ENCODE measurements around the gene RIGI.
"Not testable (repeated sequence)": the region's sequence is repeated elsewhere in the genome, so short reads cannot be mapped to it uniquely, and the experiment has no call there.

The RIGI gene

DNA sequence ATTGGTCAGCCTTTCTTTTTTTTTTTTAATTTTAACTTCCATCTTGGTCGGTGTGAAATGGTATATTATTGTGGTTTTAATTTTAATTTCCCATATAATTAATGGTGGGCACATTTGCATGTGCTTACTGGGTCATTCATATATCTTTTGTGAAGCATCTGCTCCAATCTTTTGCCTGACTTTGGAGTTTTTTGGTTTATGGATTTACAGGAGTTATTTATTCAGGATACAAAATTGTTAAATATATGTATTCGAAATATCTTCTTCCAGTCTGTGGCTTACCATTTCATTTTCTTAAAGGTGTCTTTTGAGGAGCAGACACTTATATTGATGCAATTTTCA lies 682 bp upstream of the RIGI start:
- DNase-seq (ENCODE audit: low read depth in 2 of 2), result no peak

DNA sequence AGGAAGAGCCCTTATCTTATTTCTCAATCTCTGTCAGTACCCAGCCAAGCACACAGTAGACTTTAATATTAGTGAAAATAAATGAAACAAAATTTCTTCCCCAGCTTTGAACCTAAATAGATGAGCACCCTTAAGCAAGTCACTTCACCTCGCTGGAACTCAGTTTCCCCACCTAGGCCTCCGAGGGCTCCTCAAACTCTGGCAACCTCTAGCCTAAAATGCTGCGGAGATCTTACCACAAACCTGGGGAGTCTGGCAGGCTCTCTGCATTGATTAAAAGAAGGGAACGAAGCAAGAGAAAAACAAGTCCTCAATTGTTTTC lies 326 bp downstream of the RIGI start:
- DNase-seq (ENCODE audit: low read depth in 2 of 2), result no peak

DNA sequence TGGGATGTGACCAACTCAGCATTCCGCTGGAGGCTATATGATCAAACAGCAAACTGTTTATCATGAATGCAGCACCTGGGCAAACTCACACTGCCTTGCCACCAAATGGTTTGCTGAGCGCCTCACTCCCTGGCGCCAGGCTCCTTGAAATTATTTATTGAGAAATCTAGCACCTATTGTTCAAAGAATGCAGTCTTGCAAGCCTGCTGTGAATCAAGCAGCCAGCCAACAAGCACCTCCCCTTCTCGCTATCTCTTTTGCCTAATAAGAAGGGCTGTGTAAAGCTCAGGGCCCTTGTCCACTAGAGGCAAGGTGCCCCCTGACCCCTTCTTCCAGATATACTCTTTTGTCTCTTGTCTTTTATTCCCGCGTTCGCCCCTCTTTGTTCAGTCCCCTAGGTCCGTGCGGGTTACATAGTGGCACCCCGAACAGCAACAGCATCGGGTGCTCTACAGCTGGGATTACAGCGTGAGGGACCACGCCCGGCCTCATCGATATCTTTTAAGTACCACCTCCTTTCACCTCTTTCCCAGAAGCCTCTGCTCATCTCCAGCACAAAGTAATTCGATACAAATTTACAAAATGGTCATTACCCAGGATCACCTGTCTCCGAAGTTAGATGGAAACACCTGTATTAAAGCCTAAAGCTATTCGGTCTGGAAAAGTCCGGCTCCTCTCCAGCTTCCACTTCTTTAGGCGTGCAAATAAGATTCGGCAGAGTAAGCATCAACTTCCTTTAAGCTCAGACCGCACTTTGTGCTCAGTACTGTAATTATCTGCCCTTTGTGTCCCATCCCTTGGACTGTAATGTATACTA lies 896 bp downstream of the RIGI start:
- DNase-seq (ENCODE audit: low read depth in 2 of 2), result peak in 1 of 2 donors; percentile 5

DNA sequence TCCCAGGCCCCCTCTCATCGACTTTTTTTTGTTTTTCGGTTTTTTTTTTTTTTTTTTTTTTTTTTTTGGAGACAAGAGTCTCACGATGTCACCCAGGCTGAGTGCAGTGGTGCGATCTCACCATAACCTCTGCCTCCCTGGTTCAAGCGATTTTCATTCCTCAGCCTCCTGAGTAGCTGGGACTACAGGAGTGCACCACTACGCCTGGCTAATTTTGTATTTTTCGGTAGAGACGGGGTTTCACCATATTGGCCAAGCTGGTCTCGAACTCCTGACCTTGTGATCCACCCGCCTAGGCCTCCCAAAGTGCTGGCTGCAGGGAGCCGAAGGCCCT lies 1.5 kb downstream of the RIGI start:
- not testable (repeated sequence) for DNase-seq (ENCODE audit: low read depth in 2 of 2)

DNA sequence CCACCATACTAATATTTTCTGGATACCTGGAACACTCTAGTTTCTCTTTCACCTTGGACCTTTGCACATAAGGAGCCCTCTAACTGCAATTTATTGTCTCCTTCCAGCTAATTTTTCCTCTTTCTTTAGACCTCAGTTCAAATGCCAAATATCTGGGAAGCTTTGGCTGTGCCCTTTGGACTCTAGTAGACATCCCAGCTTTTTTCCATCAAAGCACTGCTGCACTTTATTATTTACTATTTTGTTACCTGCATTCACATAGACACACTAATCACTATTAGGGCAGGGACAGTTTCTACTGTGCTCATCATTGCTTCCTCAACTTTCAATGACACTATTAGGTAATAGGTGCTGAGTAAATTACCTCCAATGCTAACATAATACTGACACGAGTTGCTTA lies 2.1 kb downstream of the RIGI start:
- DNase-seq (ENCODE audit: low read depth in 2 of 2), result no peak

DNA sequence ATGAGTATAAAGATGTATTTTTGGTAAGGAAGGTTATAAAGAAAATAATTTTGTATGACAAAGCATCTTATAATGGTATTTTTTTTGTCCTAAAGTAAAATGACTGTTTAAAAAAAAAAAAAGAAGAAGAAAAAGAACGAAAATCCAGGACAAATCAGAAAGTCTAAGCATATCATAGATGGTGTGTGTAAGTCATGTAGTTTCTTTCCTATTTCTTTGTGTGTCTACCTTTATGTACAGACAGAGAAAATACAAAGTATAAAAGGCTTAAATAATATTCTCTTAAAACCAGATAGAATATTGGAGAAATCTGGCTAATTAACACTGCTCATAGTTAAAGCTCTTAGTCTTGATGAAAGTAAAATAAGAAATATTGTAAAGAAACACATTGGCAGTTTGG lies 7.7 kb downstream of the RIGI start:
- no peak for DNase-seq (ENCODE audit: low read depth in 2 of 2)

DNA sequence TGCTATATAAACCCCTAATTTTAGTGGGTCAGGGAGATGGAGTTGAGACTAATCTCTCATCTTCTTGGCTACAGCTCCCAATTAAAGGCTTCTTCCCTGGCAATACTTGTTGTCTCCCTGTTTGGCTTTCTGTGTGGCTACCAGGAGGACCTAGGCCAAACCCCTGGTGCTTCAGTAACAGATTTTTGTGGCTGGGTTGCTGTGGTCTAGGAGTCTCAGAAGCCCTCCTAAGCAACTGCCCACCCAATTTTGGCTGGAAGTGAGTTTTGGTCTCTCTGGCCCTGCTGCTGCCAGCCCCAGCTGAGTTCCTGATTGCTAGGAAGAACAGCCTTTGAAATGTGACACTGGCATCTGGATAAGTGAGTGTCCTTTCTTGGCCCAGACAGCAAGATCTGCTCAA lies 9.8 kb downstream of the RIGI start:
- DNase-seq (ENCODE audit: low read depth in 2 of 2), result no peak

DNA sequence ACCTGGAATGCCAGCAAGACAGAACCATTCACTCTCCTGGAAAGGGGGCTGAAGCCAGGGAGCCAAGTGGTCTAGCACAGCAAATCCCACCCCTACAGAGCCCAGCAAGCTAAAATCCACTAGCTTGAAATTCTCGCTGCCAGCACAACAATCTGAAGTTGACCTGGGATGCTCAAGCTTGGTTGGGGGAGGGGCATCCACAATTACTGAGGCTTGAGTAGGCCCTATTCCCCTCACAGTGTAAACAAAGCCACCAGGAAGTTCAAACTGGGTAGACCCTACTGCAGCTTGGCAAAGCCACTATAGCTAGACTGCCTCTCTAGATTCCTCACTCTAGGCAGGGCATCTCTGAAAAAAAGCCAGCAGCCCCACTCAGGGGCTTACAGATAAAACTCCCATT lies 17.3 kb downstream of the RIGI start:
- no peak for DNase-seq (ENCODE audit: low read depth in 2 of 2)

DNA sequence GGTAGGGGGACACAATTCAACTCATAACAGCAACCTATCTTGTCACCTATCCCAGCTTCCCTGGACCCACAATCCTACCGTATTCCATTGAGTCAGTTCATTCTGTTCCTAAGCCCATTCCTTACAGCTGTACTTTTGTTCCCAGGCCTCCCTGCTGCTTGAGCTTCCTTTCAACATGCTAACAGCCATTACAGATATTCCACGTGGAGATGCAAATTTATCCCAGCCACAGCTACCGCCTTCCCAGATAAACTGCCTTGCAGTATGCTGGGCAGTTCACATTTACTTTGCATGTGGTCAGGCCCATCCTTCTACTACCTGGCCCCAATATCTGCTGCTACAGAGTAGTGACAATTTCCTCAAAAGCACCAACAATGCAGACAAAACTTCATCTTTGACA lies 23.0 kb downstream of the RIGI start:
- DNase-seq (ENCODE audit: low read depth in 2 of 2), result no peak

DNA sequence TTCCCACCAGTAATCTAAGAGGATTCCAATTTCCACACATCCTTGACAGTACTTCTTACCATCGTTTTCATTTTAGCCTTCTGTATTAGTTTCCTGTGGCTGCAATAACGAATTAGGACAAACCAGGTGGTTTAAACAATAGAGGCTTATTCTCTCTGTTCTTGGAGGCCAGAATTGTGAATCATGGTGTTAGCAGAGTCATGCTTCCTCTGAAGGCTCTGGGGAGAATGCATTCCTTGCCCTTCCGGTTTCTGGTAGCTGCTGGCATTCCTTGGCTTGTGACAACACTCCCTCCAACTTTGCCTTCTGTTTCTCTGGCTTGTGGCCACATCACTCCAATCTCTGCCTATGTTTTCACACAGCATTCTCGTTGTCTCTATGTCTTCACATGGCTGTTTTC lies 23.5 kb downstream of the RIGI start:
- DNase-seq (ENCODE audit: low read depth in 2 of 2), result no peak

DNA sequence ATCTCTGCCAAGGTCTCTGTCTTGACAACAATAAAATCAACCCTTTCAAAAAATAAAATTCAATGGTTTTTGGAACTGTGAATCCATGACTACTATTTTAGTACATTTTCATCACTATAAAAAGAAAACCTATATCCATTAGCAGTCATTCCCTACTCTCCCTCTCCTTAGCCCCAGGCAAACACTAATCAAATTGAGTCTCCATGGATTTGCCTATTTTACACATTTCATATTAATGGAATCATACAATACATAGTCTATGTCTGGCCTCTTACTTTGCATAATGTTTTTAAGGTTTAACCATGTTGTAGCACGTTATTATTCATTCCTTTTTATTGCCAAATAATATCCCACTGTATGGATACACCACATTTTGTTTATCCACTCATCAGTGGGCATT lies 24.1 kb downstream of the RIGI start:
- no peak for DNase-seq (ENCODE audit: low read depth in 2 of 2)

DNA sequence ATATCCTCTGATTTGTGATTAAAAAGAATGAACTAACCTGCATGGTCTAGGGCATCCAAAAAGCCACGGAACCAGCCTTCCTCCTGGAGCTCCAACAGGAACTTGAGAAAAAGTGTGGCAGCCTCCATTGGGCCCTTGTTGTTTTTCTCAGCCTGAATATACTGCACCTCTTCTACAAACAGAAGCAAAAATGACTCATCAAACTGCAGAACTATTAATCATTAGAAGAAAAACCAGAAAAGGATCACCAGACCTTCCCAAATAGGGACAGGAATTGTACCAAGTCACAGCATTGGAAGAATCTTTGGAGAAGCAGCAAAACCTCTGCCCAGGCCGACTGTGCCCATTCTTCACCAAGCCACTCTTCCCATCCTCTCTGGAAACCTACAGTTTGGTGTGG lies 25.2 kb downstream of the RIGI start:
- no peak for DNase-seq (ENCODE audit: low read depth in 2 of 2)

DNA sequence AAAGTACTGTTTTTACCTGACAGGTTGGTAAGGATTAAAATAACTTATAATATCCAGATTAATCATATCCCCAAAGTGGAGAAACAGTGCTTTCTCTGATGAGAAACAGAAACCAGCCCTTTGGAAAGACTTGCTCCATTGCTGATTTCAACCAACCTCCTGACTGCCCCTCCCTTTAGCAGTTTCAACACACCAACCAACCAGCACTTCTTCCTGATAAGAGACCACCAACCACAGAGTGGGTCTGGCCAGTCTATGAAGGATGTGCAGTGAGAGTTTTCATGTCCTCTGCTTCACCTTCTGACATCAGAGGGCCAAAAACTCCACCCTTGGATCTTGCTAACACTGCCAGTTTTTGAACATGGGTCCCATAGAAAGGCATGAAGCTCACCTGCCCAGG lies 28.1 kb downstream of the RIGI start:
- DNase-seq (ENCODE audit: low read depth in 2 of 2), result no peak

DNA sequence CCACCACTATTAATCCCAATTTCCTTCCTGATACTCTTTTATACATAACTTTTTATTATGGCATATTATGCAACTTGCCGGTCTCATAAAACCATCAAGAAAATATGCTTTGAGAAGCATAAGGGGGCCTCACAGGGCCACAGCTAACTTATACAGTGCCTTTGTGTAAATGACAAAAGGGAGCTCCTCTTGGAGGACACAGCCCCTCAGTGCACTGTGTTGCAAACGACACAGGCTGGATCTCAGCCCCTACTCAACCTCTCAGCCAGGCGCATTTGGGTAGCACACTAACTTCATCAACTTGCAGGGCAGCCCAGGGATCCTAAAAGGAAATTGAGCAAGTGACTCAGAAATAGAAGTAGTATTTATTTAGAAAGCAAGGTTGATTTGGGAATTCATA lies 35.4 kb downstream of the RIGI start:
- no peak for DNase-seq (ENCODE audit: low read depth in 2 of 2)

DNA sequence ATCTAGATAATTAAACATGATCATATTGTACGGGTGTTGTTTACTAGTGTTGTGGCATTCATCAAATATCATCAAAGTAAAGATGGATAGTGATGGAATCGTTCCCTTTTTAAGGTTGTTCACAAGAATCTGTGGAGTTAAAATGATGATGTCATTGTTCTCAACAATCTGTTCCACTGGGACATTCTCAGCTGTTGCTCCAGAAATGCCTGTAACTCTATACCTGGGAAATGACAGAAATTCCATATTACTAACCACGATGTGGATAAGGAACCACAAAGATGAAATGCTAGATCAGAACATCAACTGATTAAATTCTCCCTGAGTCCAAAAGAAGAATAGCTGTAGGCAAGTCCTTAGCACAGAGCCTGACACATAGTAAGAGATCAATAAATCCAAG lies 38.0 kb downstream of the RIGI start:
- no peak for DNase-seq (ENCODE audit: low read depth in 2 of 2)

DNA sequence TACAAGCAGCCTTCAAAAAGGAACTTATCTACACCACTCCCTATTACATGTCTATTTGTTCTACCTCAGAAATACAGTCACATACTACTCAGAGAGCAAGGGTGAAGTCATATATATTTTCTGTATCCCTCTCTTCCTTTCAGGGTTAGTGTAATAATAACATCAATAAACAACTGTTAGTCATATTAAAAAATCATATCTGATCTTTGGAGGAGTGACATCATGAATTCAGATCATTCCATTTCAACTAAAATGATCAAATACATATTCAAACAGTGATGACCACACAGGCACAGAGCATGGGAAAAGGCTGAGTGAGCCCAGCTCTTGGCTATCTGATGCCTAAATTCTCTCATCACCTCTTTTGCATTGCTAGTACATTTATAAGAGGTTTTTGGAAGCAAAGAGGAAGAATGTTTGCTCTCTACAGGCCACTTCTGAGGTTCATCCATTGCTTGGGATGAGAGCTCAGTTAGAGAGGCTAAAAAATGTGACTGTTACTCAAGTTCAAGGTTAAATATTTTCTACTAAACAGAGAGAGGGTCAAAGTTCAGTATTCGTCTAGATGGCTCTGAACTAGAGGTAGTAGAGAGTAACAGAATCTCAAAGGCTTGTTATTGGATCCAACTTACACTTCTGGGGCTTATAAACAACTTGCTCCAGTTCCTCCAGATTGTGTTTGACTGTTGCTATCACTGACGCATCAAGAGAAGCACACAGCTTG lies 39.0 kb downstream of the RIGI start:
- DNase-seq (ENCODE audit: low read depth in 2 of 2), result no peak

DNA sequence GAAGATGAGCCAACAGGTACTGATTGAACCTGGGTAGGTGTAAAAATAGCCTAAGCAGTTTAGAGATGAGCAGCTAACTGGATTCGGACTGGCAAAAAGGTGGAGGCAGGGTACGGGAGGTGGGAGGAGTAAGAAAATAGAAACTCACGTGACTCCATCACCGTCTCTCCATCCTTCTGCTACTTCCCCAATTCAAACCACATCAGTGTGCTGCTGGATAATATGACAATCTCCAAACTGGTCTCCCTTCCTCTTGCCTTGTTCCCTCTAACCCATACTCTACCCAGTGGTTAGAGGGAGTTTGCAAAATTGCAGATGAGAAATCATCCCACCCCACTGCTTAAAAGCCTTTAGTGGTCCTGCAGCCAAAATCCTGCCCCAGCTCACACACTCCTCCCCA lies 42.7 kb downstream of the RIGI start:
- DNase-seq (ENCODE audit: low read depth in 2 of 2), result no peak

All from stimulated activated CD8-positive, alpha-beta memory T cell treated with anti-CD3 and anti-CD28 coated beads, Interleukin-7, amount 100 ng/mL, for 4 hours (primary cell).